ENCODE data around the gene TTC28. TPM values are rescaled to one million over a fixed set of nuclear protein-coding genes. Genes with fewer than 3 reads are reported as not detected.

TTC28 gene
- total RNA-seq, 1 experiment from 2014 or later = not detected

GRCh38 chr22:28507896-28508295, 171.7 kb downstream of the TTC28 start:
- Mint-ChIP-seq H3K4me3 (ENCODE audit: unreplicated experiment) (no peak overlapping the region), H3K27ac (ENCODE audit: low read depth, unreplicated experiment) (no peak overlapping the region), H3K9me3 (ENCODE audit: unreplicated experiment) (peaks cover 30% of the 10 kb centered on the region), H3K27me3 (ENCODE audit: insufficient read depth, unreplicated experiment) (peaks cover 54% of the 10 kb centered on the region), H3K4me1 (ENCODE audit: insufficient read depth, unreplicated experiment) (no peaks in the 10 kb centered on the region), H3K36me3 (ENCODE audit: insufficient read depth, unreplicated experiment) (no peaks in the 10 kb centered on the region)
- ChIA-PET POLR2A (interaction anchor here (0.6 kb wide), 1 partner anchor 8 kb away, joined by 3 read pairs; no protein-coding TSS in a partner anchor), CTCF (interaction anchor here (1.1 kb wide), 1 partner anchor 111 kb away, joined by 3 read pairs; no protein-coding TSS in a partner anchor)
- intact Hi-C loops (cut with micrococcal nuclease) = no loop called here
- no TSS peak for BruUV-seq (replicated peaks)
- no peak for DNase-seq (ENCODE audit: unreplicated experiment)
- no peak for TF ChIP-seq CTCF (IDR thresholded peaks at IDR 0.05; ENCODE audit: unreplicated experiment)

- Mint-ChIP-seq H3K9me3 (ENCODE audit: unreplicated experiment) (peaks cover 23% of the 10 kb centered on the region), H3K27me3 (ENCODE audit: insufficient read depth, unreplicated experiment) (peaks cover 72% of the 10 kb centered on the region), H3K36me3 (ENCODE audit: insufficient read depth, unreplicated experiment) (no peaks in the 10 kb centered on the region), H3K4me3 (ENCODE audit: unreplicated experiment) (no peak overlapping the region), H3K27ac (ENCODE audit: low read depth, unreplicated experiment) (no peak overlapping the region), H3K4me1 (ENCODE audit: insufficient read depth, unreplicated experiment) (no peaks in the 10 kb centered on the region)
- ChIA-PET POLR2A (no interaction called here), CTCF (no interaction called here)
- no peak for DNase-seq (ENCODE audit: unreplicated experiment)
- intact Hi-C loops (cut with micrococcal nuclease) = no loop called here
- BruUV-seq (replicated peaks) = no TSS peak
- TF ChIP-seq CTCF (IDR thresholded peaks at IDR 0.05; ENCODE audit: unreplicated experiment) = no peak
Measured at GRCh38 chr22:28506150-28506535, 173.5 kb downstream of the TTC28 start.

- ChIA-PET CTCF (interaction anchor here (0.6 kb wide), 1 partner anchor 46 kb away, joined by 3 read pairs; no protein-coding TSS in a partner anchor), POLR2A (no interaction called here)
- Mint-ChIP-seq H3K4me1 (ENCODE audit: insufficient read depth, unreplicated experiment) (no peaks in the 10 kb centered on the region), H3K27me3 (ENCODE audit: insufficient read depth, unreplicated experiment) (peaks cover 74% of the 10 kb centered on the region), H3K36me3 (ENCODE audit: insufficient read depth, unreplicated experiment) (no peaks in the 10 kb centered on the region), H3K4me3 (ENCODE audit: unreplicated experiment) (no peak overlapping the region), H3K27ac (ENCODE audit: low read depth, unreplicated experiment) (no peak overlapping the region), H3K9me3 (ENCODE audit: unreplicated experiment) (peaks cover 17% of the 10 kb centered on the region)
- TF ChIP-seq CTCF (IDR thresholded peaks at IDR 0.05; ENCODE audit: unreplicated experiment) = no peak
- no peak for DNase-seq (ENCODE audit: unreplicated experiment)
- BruUV-seq (replicated peaks) = no TSS peak
- intact Hi-C loops (cut with micrococcal nuclease) = no loop called here
Measured at GRCh38 chr22:28505416-28506149, 174.1 kb downstream of the TTC28 start.

- no peak overlapping the region for H3K4me3 Mint-ChIP-seq (ENCODE audit: unreplicated experiment)
- no peak for TF ChIP-seq CTCF (IDR thresholded peaks at IDR 0.05; ENCODE audit: unreplicated experiment)
- DNase-seq (ENCODE audit: unreplicated experiment) = no peak
- H3K27me3 Mint-ChIP-seq (ENCODE audit: insufficient read depth, unreplicated experiment) = peaks cover 86% of the 10 kb centered on the region
- H3K9me3 Mint-ChIP-seq (ENCODE audit: unreplicated experiment) = no peaks in the 10 kb centered on the region
- no peaks in the 10 kb centered on the region for H3K4me1 Mint-ChIP-seq (ENCODE audit: insufficient read depth, unreplicated experiment)
- H3K36me3 Mint-ChIP-seq (ENCODE audit: insufficient read depth, unreplicated experiment) = no peaks in the 10 kb centered on the region
- H3K27ac Mint-ChIP-seq (ENCODE audit: low read depth, unreplicated experiment) = no peak overlapping the region
- intact Hi-C loops (cut with micrococcal nuclease) = no loop called here
- POLR2A ChIA-PET = interaction anchor here (0.6 kb wide), 1 partner anchor 8 kb away, joined by 3 read pairs; no protein-coding TSS in a partner anchor
- no TSS peak for BruUV-seq (replicated peaks)
- CTCF ChIA-PET = interaction anchor here (0.6 to 0.7 kb wide), 3 partner anchors 228 to 388 kb away, joined by 3 read pairs; no protein-coding TSS in a partner anchor
Measured at GRCh38 chr22:28500006-28500405, 179.6 kb downstream of the TTC28 start.
